Activated CD4-positive, alpha-beta memory T cell treated with anti-CD3 and anti-CD28 coated beads for 36 hours (primary cell): ENCODE results near the gene HADHA. TPM values are rescaled to one million over a fixed set of nuclear protein-coding genes. Genes with fewer than 3 reads are reported as not detected.

Source experiments
- CTCF ChIA-PET: fragments of 350-600 bp; sonication (Branson Sonifier 250); formaldehyde crosslinking; loops from one replicate; lab custom pipeline; 2021; ENCODE audit warnings: antibody characterized with exemption, inconsistent platforms; lab: Charles Lee
- POLR2A ChIA-PET: fragments of 350-600 bp; sonication (Branson Sonifier 250); formaldehyde crosslinking; loops from one replicate; lab custom pipeline; 2021; ENCODE audit warnings: antibody characterized with exemption; lab: Charles Lee
- DNase-seq: peaks from one replicate; pipeline ENCODE4 v3.0.0-alpha.2; 2020
- H3K27ac Mint-ChIP-seq: one replicate; pipeline ENCODE4 v1.8.0; 2021; ENCODE audit warnings: mixed read lengths
- H3K27me3 Mint-ChIP-seq: one replicate; pipeline ENCODE4 v1.8.0; 2021; ENCODE audit warnings: mixed read lengths
- H3K36me3 Mint-ChIP-seq: one replicate; pipeline ENCODE4 v1.8.0; 2021; ENCODE audit warnings: mixed read lengths
- H3K4me1 Mint-ChIP-seq: one replicate; pipeline ENCODE4 v1.8.0; 2021; ENCODE audit warnings: low read depth, mixed read lengths
- H3K4me3 Mint-ChIP-seq: one replicate; pipeline ENCODE4 v1.8.0; 2021; ENCODE audit warnings: mild to moderate bottlenecking, mixed read lengths
- H3K9me3 Mint-ChIP-seq: one replicate; pipeline ENCODE4 v1.8.0; 2021; ENCODE audit warnings: mixed read lengths
- intact Hi-C: fragments of 100-400 bp; cut with micrococcal nuclease; formaldehyde crosslinking; loops from one replicate; pipeline ENCODE4 v1.15.1; 2023
- total RNA-seq, 2 experiments: library from RNA; stranded (reverse); gene quantifications; one replicate each; pipeline ENCODE4 v1.2.3, GENCODE V29; 2021

The HADHA gene
- total RNA-seq, 2 experiments from 2014 or later, result 129 to 130 TPM

GRCh38 chr2:26214759-26215158 lies 29.7 kb downstream of the HADHA start:
- POLR2A ChIA-PET, result interaction anchor here (0.9 kb wide), 1 partner anchor 30 kb away, joined by 3 read pairs; the partner anchor contains the start of gene HADHB
- CTCF ChIA-PET, result no interaction called here
- peaks cover 44% of the 10 kb centered on the region for H3K36me3 Mint-ChIP-seq

GRCh38 chr2:26212011-26212410 lies 32.4 kb downstream of the HADHA start:
- POLR2A ChIA-PET, result no interaction called here
- no peak overlapping the region for H3K27ac Mint-ChIP-seq

More at GRCh38 chr2:26214759-26215158, 29.7 kb downstream of the HADHA start:
- no peaks in the 10 kb centered on the region for H3K27me3 Mint-ChIP-seq
- H3K27ac Mint-ChIP-seq, result no peak overlapping the region
- H3K4me1 Mint-ChIP-seq, result no peaks in the 10 kb centered on the region
- DNase-seq, result no peak
- intact Hi-C loops, result no loop called here
- H3K9me3 Mint-ChIP-seq, result no peaks in the 10 kb centered on the region
- no peak overlapping the region for H3K4me3 Mint-ChIP-seq

GRCh38 chr2:26203906-26204305 lies 40.5 kb downstream of the HADHA start:
- POLR2A ChIA-PET, result no interaction called here
- H3K27me3 Mint-ChIP-seq, result no peaks in the 10 kb centered on the region
- no peaks in the 10 kb centered on the region for H3K4me1 Mint-ChIP-seq
- CTCF ChIA-PET, result no interaction called here
- peaks cover 36% of the 10 kb centered on the region for H3K36me3 Mint-ChIP-seq
- intact Hi-C loops, result no loop called here
- H3K9me3 Mint-ChIP-seq, result no peaks in the 10 kb centered on the region
- DNase-seq, result no peak
- no peak overlapping the region for H3K4me3 Mint-ChIP-seq
- no peak overlapping the region for H3K27ac Mint-ChIP-seq

More at GRCh38 chr2:26212011-26212410, 32.4 kb downstream of the HADHA start:
- no peak overlapping the region for H3K4me3 Mint-ChIP-seq
- intact Hi-C loops, result no loop called here
- no peak for DNase-seq
- CTCF ChIA-PET, result no interaction called here
- H3K36me3 Mint-ChIP-seq, result peaks cover 44% of the 10 kb centered on the region
- H3K9me3 Mint-ChIP-seq, result no peaks in the 10 kb centered on the region
- H3K4me1 Mint-ChIP-seq, result no peaks in the 10 kb centered on the region
- no peaks in the 10 kb centered on the region for H3K27me3 Mint-ChIP-seq

- CTCF ChIA-PET, result interaction anchor here (0.6 to 1.3 kb wide), 2 partner anchors 127 to 1440 kb away, joined by 3 to 4 read pairs; no protein-coding TSS in a partner anchor
- H3K36me3 Mint-ChIP-seq, result peaks cover 37% of the 10 kb centered on the region
- DNase-seq, result no peak
These were observed 41.4 kb downstream of the HADHA start for GRCh38 chr2:26202981-26203490.

GRCh38 chr2:26197516-26197915 lies 46.9 kb downstream of the HADHA start:
- no peak overlapping the region for H3K27ac Mint-ChIP-seq
- peaks cover 34% of the 10 kb centered on the region for H3K36me3 Mint-ChIP-seq
- H3K9me3 Mint-ChIP-seq, result no peaks in the 10 kb centered on the region
- intact Hi-C loops, result loop anchor here (5.0 kb wide), 1 partner anchor 50 kb away; no protein-coding TSS in a partner anchor
- H3K4me1 Mint-ChIP-seq, result peaks cover 12% of the 10 kb centered on the region
- CTCF ChIA-PET, result interaction anchor here (1.1 kb wide), 1 partner anchor 13 kb away, joined by 3 read pairs; no protein-coding TSS in a partner anchor
- H3K27me3 Mint-ChIP-seq, result no peaks in the 10 kb centered on the region
- H3K4me3 Mint-ChIP-seq, result no peak overlapping the region
- DNase-seq, result no peak
- POLR2A ChIA-PET, result no interaction called here

More at GRCh38 chr2:26202981-26203490, 41.4 kb downstream of the HADHA start:
- H3K4me3 Mint-ChIP-seq, result no peak overlapping the region
- H3K27me3 Mint-ChIP-seq, result no peaks in the 10 kb centered on the region
- POLR2A ChIA-PET, result no interaction called here
- intact Hi-C loops, result no loop called here
- no peaks in the 10 kb centered on the region for H3K4me1 Mint-ChIP-seq
- H3K27ac Mint-ChIP-seq, result no peak overlapping the region
- H3K9me3 Mint-ChIP-seq, result no peaks in the 10 kb centered on the region

- CTCF ChIA-PET, result no interaction called here
- Mint-ChIP-seq H3K4me3 (no peak overlapping the region), H3K4me1 (peaks cover 12% of the 10 kb centered on the region), H3K27me3 (no peaks in the 10 kb centered on the region), H3K36me3 (peaks cover 32% of the 10 kb centered on the region), H3K27ac (no peak overlapping the region), H3K9me3 (no peaks in the 10 kb centered on the region)
- POLR2A ChIA-PET, result no interaction called here
- no peak for DNase-seq
- intact Hi-C loops, result loop anchor here (5.0 kb wide), 1 partner anchor 50 kb away; no protein-coding TSS in a partner anchor
These were observed 47.6 kb downstream of the HADHA start for GRCh38 chr2:26196683-26197418.

- no peak for DNase-seq
- H3K27me3 Mint-ChIP-seq, result no peaks in the 10 kb centered on the region
- CTCF ChIA-PET, result interaction anchor here (0.7 kb wide), 1 partner anchor 142 kb away, joined by 5 read pairs; no protein-coding TSS in a partner anchor
- no peaks in the 10 kb centered on the region for H3K9me3 Mint-ChIP-seq
- intact Hi-C loops, result loop anchor here (5.0 kb wide), 1 partner anchor 52 kb away; no protein-coding TSS in a partner anchor
- H3K4me3 Mint-ChIP-seq, result no peak overlapping the region
- H3K36me3 Mint-ChIP-seq, result peaks cover 25% of the 10 kb centered on the region
- H3K27ac Mint-ChIP-seq, result peak overlapping the region; percentile 84
- peaks cover 12% of the 10 kb centered on the region for H3K4me1 Mint-ChIP-seq
- POLR2A ChIA-PET, result interaction anchor here (0.7 kb wide), 1 partner anchor 10 kb away, joined by 3 read pairs; no protein-coding TSS in a partner anchor
These were observed 49.1 kb downstream of the HADHA start for GRCh38 chr2:26195040-26195984.

- H3K27me3 Mint-ChIP-seq, result no peaks in the 10 kb centered on the region
- DNase-seq, result peak; percentile 44
- ChIA-PET CTCF (no interaction called here), POLR2A (no interaction called here)
- peaks cover 12% of the 10 kb centered on the region for H3K4me1 Mint-ChIP-seq
- peaks cover 18% of the 10 kb centered on the region for H3K36me3 Mint-ChIP-seq
- no peak overlapping the region for H3K4me3 Mint-ChIP-seq
- peak overlapping the region; percentile 84 for H3K27ac Mint-ChIP-seq
- H3K9me3 Mint-ChIP-seq, result no peaks in the 10 kb centered on the region
- intact Hi-C loops, result no loop called here
These were observed 50.7 kb downstream of the HADHA start for GRCh38 chr2:26193578-26194231.

GRCh38 chr2:26191316-26192159 lies 52.9 kb downstream of the HADHA start:
- CTCF ChIA-PET, result no interaction called here
- peaks cover 9% of the 10 kb centered on the region for H3K36me3 Mint-ChIP-seq
- POLR2A ChIA-PET, result no interaction called here
- no peak overlapping the region for H3K4me3 Mint-ChIP-seq
- no peaks in the 10 kb centered on the region for H3K27me3 Mint-ChIP-seq
- no peak for DNase-seq
- no peaks in the 10 kb centered on the region for H3K9me3 Mint-ChIP-seq
- peaks cover 12% of the 10 kb centered on the region for H3K4me1 Mint-ChIP-seq
- intact Hi-C loops, result no loop called here
- peak overlapping the region; percentile 23 for H3K27ac Mint-ChIP-seq

- Mint-ChIP-seq H3K4me3 (no peak overlapping the region), H3K27ac (no peak overlapping the region), H3K4me1 (peaks cover 17% of the 10 kb centered on the region), H3K36me3 (peaks cover 9% of the 10 kb centered on the region), H3K9me3 (no peaks in the 10 kb centered on the region), H3K27me3 (no peaks in the 10 kb centered on the region)
- DNase-seq, result no peak
- intact Hi-C loops, result no loop called here
- POLR2A ChIA-PET, result no interaction called here
- CTCF ChIA-PET, result no interaction called here
These were observed 54.1 kb downstream of the HADHA start for GRCh38 chr2:26190369-26190768.

- peaks cover 9% of the 10 kb centered on the region for H3K36me3 Mint-ChIP-seq
- intact Hi-C loops, result loop anchor here (10.0 kb wide), 1 partner anchor 145 kb away; no protein-coding TSS in a partner anchor
- POLR2A ChIA-PET, result no interaction called here
- H3K9me3 Mint-ChIP-seq, result no peaks in the 10 kb centered on the region
- no peak overlapping the region for H3K4me3 Mint-ChIP-seq
- CTCF ChIA-PET, result interaction anchor here (0.6 kb wide), 1 partner anchor 52 kb away, joined by 3 read pairs; no protein-coding TSS in a partner anchor
- peaks cover 20% of the 10 kb centered on the region for H3K4me1 Mint-ChIP-seq
- no peak overlapping the region for H3K27ac Mint-ChIP-seq
- DNase-seq, result no peak
- H3K27me3 Mint-ChIP-seq, result no peaks in the 10 kb centered on the region
These were observed 54.7 kb downstream of the HADHA start for GRCh38 chr2:26189751-26190150.
